Right ventricle myocardium superior (tissue), 1 donor: ENCODE data around the gene UGT2A2. TPM values are rescaled to one million over a fixed set of nuclear protein-coding genes. Genes with fewer than 3 reads are reported as not detected.
"Not testable (repeated sequence)": the region's sequence is repeated elsewhere in the genome, so short reads cannot be mapped to it uniquely, and the experiment has no call there.

ENCODE experiments used
- ATAC-seq: fragments of 200-7000 bp; cut with Tn5 transposase; one replicate; pipeline ENCODE4 v1.9.1; 2020; ENCODE audit warnings: mild to moderate bottlenecking; ENCODE audit not compliant: poor library complexity
- DNase-seq: peaks from one replicate; pipeline ENCODE4 v3.0.0-alpha.2; 2020
- intact Hi-C: fragments of 100-400 bp; cut with DNase I; formaldehyde crosslinking; loops from one replicate; pipeline ENCODE4 v1.11.2; 2022
- long read RNA-seq: library from polyadenylated mRNA; unstranded; transcript quantifications from one replicate; pipeline ENCODE4 v2.0.0, GENCODE V29; 2021
- total RNA-seq: library from RNA; stranded (reverse); fragmentation: NEBNext Ultra II Directional; extraction: Animal tissue kit (Norgen Biotek cat#: 25700); gene quantifications from one replicate; pipeline ENCODE4 v1.2.1, GENCODE V29; 2021
- donor health status: DM: no; HTN: yes; CAD: no; lungs with severe emphysema.

Gene UGT2A2
- not detected for total RNA-seq
- long read RNA-seq = 0 reads

DNA sequence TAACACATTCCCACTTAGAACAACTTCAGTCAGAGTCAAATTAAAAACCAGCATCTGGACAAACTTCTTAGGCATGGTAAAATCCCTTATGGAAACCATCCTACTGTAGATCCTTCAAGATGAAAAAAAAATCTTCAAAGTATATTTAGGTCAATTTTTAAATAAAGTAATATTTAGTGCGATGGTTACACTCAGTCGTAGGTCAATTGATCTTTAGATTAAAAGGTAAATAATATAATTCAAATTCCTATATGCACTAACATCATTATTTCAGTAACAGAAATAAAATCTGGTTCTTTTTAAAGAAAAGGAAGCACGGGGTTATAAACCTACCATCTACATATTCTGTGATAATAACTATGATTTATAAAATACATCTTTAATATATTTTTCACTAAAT lies at the start of gene UGT2A2:
Gene UGT2A2, minus strand, starts transcription at position 101 of the 400 bp plus-strand sequence. Its CDS starts 2 bp downstream, at position 99.
- intact Hi-C loops = no loop called here
- ATAC-seq (no peak), DNase-seq (no peak)

DNA sequence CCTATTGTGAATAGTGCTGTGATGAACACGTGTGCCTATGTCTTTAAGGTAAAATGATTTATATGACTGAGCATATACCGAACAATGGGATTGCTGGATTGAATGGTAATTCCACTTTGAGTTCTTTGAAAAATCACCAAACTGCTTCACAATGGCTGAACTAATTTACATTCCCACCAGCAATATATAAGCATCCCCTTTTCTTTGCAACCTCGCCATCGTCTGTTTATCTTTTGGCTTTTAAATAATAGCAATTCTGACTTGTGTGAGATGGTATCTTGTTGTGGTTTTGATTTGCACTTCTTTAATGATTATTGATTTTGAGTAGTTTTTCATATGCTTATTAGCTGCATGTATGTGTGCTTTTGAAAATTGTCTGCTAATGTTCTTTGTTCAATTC lies 45.4 kb upstream of the UGT2A2 start:
- intact Hi-C loops = loop anchor here (10.0 kb wide), 1 partner anchor 200 kb away; no protein-coding TSS in a partner anchor
- DNase-seq (no peak), ATAC-seq (no peak)

DNA sequence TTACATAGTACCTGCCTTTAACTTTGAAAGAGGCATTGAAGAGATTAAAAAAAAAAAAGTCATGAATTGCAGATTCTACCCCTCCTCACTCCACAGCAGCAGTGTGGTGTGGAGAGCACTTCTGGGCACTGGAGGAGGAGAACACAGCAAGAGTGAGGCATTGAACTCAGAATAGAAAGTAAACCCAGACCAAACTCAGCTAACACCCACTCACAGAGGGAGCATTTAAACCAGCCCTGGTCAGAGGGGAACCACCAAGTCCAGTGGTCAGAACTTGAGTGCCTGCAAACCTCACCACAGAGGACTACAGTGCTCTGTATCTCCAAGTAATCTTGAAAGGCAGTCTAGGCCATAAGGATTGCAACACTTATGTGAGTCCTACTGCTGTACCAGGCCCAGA lies 29.2 kb upstream of the UGT2A2 start:
- intact Hi-C loops = no loop called here
- ATAC-seq (no peak), DNase-seq (no peak)

DNA sequence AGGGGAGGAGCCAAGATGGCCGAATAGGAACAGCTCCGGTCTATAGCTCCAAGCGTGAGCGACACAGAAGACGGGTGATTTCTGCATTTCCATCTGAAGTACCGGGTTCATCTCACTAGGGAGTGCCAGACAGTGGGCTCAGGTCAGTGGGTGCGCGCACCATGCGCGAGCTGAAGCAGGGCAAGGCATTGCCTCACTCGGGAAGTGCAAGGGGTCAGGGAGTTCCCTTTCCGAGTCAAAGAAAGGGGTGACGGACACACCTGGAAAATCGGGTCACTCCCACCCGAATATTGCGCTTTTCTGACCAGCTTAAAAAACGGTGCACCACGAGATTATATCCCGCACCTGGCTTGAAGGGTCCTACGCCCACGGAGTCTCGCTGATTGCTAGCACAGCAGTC lies 24.6 kb upstream of the UGT2A2 start:
- ATAC-seq, DNase-seq, intact Hi-C loops: not testable (repeated sequence)

DNA sequence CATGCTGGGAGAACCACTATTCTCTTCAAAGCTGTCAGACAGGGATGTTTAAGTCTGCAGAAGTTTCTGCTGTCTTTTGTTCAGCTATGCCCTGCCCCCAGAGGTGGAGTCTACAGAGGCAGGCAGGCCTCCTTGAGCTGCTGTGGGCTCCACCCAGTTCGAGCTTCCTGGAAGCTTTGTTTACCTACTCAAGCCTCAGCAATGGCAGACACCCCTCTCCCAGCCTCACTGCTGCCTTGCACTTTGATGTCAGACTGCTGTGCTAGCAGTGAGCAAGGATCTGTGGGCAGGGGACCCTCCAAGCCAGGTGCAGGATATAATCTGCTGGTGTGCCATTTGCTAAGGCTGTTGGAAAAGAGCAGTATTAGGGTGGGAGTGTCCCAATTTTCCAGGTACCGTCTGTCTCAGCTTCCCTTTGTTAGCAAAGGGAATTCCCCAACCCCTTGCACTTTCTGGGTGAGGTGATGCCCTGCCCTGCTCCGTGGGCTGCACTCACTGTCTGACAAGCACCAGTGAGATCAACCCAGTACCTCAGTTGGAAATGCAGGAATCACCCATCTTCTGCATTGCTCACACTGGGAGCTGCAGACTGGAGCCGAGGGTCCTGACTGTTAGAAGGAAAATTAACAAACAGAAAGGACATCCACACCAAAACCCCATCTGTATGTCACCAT lies 21.8 kb upstream of the UGT2A2 start:
- intact Hi-C loops, DNase-seq, ATAC-seq: not testable (repeated sequence)

DNA sequence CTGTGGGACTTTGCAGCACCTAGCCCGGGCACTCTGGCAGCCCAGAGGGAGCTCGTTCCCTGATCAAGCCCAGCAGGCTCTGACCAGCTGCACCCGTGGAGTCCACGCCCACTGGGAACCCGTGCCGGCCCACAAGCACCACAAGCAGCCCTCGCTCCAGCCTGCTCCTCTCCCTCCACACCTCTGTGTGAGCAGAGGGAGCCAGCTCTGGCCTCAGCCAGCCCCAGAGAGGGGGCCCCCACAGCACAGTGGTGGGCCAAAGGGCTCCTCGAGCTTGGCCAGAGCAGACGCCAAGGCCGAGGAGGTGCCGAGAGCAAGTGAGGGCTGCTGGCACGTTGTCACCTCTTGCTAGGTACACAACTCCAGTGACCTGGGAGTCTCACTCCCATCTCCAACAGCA lies 18.7 kb upstream of the UGT2A2 start:
- no peak for ATAC-seq
- no peak for DNase-seq
- intact Hi-C loops = no loop called here

DNA sequence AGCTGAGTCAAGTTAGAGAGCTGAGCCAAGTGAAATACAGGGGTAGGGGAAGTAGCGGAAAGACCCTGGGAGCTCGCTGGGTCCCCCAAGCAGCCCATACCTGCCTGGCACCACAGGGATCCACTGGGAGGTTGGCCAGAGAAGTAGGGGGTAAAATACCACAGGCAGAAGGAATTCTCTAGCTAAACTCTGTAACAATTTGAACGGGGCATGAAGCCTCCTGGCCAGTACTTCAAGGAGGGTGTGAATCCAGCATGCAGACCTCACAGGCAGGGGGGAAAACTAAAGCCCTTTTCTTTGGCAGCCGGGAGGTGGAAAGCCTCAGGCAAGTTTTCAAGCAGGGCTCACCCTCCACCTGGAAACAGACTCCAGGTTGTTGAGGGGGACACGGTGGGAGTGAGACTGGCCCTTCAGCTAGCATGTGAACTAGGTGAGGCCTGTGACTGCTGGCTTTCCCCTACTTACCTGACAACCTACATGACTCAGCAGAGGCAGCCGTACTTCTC lies 17.3 kb upstream of the UGT2A2 start:
- intact Hi-C loops = no loop called here
- DNase-seq (no peak), ATAC-seq (no peak)

DNA sequence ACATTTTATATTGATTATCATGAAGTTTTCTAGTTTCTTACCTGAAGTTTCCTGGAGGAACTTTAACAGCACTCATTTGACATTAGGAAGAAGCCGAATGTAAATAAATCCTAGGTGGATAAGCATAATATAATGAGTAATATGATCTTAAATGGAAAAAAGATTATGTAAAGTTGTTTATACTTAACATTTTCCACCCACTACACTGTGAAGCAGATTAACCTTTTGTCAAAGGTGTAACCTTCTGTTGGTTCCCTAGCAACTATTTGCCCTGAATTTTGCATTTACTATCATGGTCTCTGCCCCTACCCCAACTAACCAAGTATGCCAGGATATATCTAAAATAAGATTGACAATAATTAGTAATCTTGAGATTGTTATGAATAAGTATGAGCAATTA lies 13.7 kb upstream of the UGT2A2 start, which contains the start of gene UGT2A1:
Gene UGT2A1, minus strand, starts transcription at position 101 of the 400 bp plus-strand sequence. CDS start 5,603 bp downstream, outside the sequence.
- DNase-seq = no peak
- ATAC-seq = no peak
- intact Hi-C loops = no loop called here

DNA sequence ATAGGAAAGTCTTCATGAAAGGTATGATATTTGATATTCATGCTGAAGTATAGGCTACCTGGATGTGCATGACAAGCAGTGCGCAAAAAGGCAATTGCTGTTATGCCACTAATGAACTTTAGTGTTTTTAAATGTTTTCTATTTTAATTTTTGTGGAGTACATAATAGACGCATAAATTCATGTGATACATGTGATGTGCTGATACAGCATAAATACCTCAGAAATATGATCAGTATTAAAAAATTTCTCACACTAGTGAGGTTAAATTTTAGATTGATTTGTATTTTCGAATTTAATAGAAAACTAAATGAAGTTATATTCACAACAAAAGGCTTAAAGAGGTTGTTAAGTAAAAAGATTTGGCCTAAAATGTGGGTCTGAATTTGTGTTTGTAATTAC lies 11.4 kb upstream of the UGT2A2 start:
- DNase-seq = no peak
- intact Hi-C loops = no loop called here
- no peak for ATAC-seq

DNA sequence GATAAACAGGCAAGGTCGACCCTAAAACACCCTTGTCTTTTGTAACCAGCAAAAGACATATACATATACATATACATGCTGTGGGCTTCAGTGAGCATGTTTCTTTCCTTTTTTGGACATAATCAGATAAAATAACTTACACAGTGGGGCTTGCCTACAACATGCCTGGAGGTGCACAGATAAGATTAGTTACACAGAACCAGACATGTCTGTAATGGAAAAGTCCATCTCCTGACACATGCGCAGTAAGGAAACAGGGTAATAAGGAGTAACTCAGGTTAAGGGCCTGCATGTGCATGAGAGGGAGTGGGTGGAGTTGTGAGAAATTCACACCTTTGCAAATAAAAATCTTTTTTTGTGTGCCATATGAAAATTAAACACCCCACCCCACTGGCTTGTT lies 10.2 kb upstream of the UGT2A2 start:
- intact Hi-C loops = no loop called here
- no peak for DNase-seq
- ATAC-seq = no peak

DNA sequence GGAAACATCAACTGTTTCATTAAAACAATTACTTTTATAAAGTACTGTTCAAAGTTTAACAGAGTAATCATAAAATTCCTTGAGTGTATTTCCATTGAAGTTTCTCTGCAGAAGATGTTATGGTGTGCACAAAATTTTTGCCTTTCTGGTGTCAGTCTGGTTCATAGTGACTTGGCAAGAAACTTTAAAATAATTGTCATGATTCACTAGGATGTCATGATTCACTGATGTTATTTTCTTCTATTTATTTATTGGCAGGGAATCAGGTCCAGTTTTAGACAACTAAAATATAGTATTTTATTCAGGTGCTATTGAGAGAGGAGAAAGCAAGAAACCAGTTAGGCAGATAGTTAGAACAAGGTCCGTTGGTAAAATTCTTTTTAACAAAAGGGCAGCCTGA lies 9.8 kb upstream of the UGT2A2 start:
- ATAC-seq = no peak
- intact Hi-C loops = no loop called here
- DNase-seq = no peak

DNA sequence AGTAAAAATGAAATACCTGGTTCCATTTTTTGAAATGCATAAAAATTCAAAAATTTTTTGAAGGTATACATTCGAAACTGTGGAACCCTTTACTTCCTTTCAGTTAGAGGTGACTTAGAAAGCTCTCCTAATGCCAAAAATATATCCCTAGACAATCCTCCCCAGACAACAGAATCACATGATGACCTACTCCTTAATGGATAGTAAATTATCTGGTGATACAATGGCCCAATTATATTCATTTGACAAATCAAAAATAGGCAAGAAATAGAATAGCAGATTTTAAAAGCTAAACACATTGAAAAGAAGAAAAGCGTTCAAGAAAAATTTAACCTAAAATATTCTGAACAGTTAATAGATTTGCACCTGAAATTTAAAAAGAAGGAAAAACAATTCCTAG lies 3.5 kb upstream of the UGT2A2 start:
- DNase-seq (no peak), ATAC-seq (no peak)
- intact Hi-C loops = no loop called here

DNA sequence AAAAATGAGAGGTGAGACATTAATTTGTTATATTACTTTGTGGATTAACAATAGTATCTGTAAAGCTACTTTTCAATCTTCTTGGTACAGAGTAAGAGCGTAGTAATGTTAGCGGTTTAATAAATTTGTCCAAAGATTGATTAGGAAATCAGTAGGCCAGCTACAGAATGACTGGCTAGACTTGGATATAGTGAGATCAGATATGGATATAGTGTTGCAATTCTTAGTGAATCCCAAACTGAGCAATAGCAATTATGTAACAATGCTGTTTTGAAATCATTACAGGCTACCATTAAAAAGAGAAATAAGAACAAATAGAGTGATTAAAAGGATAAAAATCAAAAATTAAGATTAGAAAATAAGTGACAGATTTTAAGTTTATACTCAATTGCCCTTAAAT lies 847 bp upstream of the UGT2A2 start:
- intact Hi-C loops = no loop called here
- ATAC-seq (no peak), DNase-seq (no peak)

DNA sequence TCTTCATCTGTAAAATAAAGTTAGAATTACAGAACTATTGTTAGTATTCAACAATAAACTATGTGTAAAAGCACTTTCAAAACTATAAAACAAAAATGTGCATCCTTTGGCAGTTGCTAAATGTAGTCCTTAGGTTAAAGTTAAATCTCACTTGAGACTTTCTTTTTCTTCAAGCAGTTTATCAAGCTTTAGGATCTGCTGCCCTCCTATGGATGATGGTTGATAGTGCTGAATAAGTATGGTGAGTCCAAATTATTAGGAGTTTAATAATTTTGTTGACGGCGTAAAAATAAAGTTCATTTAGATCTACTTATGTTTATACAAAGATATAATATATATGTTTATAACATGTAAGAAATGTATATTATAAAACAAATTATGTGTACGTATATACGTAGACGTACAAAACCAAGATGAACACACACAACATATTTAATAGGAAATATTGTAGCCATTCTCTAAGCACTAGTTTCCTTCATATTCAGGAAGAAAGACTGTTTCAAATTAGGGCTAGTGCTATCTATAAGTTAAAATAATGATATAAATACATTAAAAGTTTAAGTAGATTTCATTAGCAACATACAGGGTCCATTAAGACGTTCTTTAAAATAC lies 22.3 kb downstream of the UGT2A2 start:
- intact Hi-C loops = no loop called here
- no peak for DNase-seq
- no peak for ATAC-seq

DNA sequence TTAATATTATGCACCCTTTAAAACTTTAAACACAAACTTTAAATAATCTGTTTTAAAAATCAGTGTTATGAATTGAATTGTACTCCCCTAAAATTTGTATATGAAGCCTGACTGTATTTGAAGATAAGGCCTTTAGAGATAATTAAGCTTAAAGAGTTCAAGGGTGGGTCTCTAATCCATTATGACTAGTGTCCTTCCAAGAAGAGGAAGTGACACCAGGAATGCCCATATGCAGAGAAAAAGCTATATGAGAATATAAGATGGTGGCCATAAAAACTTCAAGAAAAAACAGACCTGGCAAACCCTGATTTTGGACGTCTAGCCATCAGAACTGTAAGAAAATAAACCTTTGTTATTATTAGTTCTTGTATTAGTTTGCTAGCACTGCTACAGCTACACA lies 29.0 kb downstream of the UGT2A2 start:
- ATAC-seq (no peak), DNase-seq (no peak)
- intact Hi-C loops = no loop called here

DNA sequence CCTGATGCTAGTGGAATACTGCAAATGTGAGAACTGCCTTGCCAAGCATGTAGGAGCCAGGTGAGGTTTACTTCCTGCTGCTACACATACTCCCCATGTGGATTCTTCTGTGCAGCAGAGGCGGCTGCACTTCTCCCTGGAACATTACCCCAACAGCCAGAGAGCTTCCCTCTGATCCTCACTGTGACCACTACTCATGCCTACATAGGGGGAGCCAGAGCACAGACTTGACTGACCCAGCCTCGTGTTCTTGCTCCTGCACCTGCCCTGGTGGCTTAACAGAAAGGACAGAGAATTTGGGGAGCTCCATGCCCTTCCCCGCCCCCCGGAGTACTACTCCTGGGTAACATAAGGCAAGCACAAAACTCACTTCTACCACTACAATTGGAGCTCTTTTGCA lies 38.4 kb downstream of the UGT2A2 start:
- intact Hi-C loops = no loop called here
- no peak for DNase-seq
- no peak for ATAC-seq

DNA sequence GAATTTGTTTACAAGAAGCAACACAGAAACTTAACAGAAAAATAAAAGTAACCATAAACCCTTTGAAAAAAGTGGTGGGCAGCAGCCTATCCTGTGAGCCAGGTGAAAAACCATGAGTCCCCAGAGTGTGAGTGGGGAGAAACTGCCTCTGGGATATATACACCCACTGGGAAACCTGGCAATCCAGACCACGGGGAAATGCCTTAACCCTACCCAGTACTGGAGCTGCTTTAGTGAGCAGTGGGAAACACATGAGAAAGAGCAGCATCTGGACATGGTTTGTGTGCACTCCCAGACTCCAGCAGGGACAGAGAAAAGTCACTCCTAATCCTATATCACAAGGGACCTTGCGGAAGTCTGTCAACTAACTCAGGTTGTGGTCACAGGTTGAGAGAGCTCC lies 39.4 kb downstream of the UGT2A2 start:
- DNase-seq (no peak), ATAC-seq (no peak)
- intact Hi-C loops = no loop called here

DNA sequence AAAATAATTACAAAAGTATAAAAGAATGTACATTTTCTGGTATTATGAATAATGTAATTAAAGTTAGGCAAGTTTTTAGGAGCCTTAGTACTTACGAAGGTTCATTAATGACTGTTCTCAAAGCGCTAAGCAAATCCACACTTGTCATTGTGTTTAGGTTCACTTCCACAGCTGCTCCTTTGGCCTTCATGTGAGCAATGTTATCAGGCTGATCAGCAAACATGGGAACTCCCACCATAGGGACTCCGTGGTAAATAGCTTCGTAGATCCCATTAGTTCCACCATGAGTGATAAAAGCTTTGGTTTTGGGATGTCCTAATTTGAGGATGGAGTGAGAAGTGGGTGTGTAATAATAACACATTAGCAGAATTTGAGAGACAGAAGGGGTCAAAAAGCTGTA lies 45.1 kb downstream of the UGT2A2 start:
- DNase-seq = no peak
- no peak for ATAC-seq
- intact Hi-C loops = no loop called here

DNA sequence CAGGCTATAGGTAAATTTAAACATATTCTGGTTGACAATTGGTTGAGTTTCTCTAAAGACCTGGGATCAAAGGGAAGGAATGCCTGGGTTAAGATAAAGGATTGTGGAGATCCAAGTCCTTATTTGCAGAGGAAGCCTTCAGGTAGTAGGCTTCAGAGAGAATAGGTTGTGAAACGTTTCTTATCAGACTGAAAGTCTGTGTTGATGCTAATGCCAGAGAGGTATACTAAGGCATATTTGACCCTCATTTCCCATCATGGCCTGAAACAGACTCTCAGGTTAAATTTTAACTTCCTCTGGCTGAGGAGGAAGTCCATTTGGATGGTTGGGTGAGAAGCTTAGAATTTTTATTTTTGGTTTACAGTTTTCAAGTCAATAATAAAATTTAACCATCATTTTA lies 48.1 kb downstream of the UGT2A2 start:
- DNase-seq (no peak), ATAC-seq (no peak)
- intact Hi-C loops = no loop called here

DNA sequence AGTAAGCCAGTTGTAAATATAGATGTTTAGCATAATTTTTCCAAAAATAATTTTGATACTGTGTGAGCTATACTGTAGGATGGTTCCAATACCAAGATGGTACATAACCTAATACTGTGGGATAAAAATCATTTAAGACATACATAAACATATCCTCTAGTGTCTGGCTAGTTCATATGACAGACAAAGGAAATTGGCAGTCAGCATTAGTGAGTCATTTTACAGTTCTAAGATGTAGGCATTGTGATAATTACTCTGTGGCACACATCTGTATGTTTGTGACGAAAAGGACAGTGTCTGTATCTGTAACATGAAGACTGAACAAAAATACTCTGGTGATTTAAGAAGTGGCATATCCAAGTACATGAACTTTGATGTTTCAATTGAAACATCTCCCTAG lies 49.6 kb downstream of the UGT2A2 start:
- DNase-seq (no peak), ATAC-seq (no peak)
- intact Hi-C loops = no loop called here
